T-helper 2 cell treated with Interferon-gamma antibody and Interleukin-4, amounts not matched to agents 5 μg/mL and 100 μg/mL, for 36 hours (primary cell): ENCODE measurements around the gene HNRNPL.
"Not testable (repeated sequence)": the region's sequence is repeated elsewhere in the genome, so short reads cannot be mapped to it uniquely, and the experiment has no call there.

ENCODE experiments used
- DNase-seq: peaks from one replicate; pipeline ENCODE4 v3.0.0; 2021; ENCODE audit warnings: low spot score
- H3K27ac Mint-ChIP-seq: one replicate; pipeline ENCODE4 v1.8.0; 2021; ENCODE audit warnings: mild to moderate bottlenecking, mixed read lengths
- H3K27me3 Mint-ChIP-seq: one replicate; pipeline ENCODE4 v1.8.0; 2021; ENCODE audit warnings: low read depth, mixed read lengths
- H3K36me3 Mint-ChIP-seq: one replicate; pipeline ENCODE4 v1.8.0; 2021; ENCODE audit warnings: low read depth, mixed read lengths
- H3K4me1 Mint-ChIP-seq: one replicate; pipeline ENCODE4 v1.8.0; 2021; ENCODE audit warnings: low read depth, mixed read lengths
- H3K4me3 Mint-ChIP-seq: one replicate; pipeline ENCODE4 v1.8.0; 2022; ENCODE audit warnings: mild to moderate bottlenecking, moderate library complexity, mixed read lengths
- H3K9me3 Mint-ChIP-seq: one replicate; pipeline ENCODE4 v1.8.0; 2021; ENCODE audit warnings: mixed read lengths

The HNRNPL gene

DNA sequence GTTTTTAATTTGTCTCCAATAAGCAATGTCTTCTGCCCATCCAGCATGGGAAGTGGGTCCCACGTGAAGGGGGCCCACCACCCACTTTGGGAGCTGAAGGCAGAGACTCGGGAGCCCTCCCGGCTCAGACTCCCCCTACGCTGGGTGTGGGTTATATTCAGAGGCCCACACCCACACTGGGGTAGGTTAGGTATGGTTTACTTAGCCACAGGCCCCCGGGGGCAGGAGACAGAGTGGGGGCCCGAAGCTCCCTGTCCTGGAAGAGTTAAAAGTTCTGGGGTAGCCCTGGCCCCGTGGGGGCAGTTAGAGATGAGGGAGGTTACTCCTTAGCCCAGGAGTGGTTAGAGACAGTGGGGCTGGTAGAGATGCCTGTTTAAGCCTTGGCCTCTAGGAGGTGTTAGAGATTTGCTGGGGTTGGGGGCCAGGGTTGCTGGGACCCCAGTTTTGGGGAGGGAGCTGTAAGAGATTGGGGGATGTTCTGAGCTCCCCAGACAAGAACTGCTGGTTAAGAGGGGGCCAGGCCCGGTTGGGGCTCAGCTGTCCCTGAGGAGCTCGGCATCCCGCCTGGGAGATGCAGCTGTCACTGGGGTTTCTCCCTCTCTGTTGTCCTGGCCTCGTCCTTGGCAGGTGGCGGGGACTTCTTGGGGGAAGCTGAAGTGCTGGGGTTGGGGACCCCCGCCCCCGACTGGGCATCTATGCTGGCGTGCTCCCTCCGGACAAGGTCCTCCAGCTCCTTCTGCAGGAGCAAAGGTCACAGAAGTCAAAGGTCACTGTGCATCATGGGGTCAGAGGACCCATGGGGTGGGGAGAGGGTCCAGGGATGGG is 29.0 kb upstream of the HNRNPL start:
- peak overlapping the region; percentile 94 for H3K4me3 Mint-ChIP-seq
- no peaks in the 10 kb centered on the region for H3K27me3 Mint-ChIP-seq
- H3K36me3 Mint-ChIP-seq = peaks cover 22% of the 10 kb centered on the region
- no peak for DNase-seq
- peak overlapping the region; percentile 96 for H3K27ac Mint-ChIP-seq
- no peaks in the 10 kb centered on the region for H3K9me3 Mint-ChIP-seq
- H3K4me1 Mint-ChIP-seq = peaks cover 23% of the 10 kb centered on the region

DNA sequence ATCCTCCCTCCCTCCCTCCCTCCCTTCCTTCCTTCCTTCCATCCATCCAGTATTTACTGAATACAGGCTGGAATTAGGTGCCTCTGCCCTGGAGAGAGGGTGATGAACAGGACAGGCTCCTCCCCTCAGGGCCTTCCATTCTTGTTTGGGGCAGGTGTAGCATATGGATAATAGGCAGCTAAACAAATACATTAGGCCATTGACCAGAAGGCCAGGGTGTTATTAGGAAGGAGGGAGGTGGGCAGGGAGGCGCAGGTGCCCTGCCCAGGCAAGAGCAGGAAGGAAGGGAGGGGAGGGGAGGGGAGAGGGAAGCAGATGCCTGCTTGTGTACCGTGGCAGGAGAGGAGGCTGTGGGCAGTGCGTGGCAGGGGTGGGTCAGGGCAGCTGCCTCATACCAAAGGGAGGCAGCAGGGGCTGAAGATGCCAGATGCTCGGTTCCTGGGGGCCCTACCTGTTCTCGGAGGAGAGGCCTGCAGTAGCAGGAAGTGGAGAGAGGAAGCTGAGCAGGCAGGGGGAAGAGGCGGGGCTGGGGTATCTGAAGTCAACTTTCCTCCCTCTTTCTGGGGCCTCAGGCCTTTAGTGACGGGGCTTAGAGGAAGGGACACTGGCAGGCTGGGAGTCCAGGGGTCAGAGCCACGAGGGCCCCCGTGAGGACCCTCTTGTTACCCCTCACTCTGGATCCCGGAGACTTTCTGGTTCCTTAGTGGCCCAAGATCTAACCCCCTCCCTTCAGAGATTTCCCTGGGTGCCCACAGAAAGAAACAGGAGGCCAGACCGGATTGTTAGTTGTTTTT is 28.2 kb upstream of the HNRNPL start, which contains the start of gene RINL:
TSS of gene RINL (minus strand) at position 495 of the 794 bp plus-strand sequence. CDS start 1,533 bp downstream, outside the sequence.
- H3K36me3 Mint-ChIP-seq = peaks cover 22% of the 10 kb centered on the region
- peak within 1 kb of the TSS; percentile 94 for H3K4me3 Mint-ChIP-seq
- H3K9me3 Mint-ChIP-seq = no peaks in the 10 kb centered on the region
- H3K4me1 Mint-ChIP-seq = peaks cover 27% of the 10 kb centered on the region
- H3K27me3 Mint-ChIP-seq = no peaks in the 10 kb centered on the region
- H3K27ac Mint-ChIP-seq = peak within 1 kb of the TSS; percentile 96
- DNase-seq = peak; percentile 58

DNA sequence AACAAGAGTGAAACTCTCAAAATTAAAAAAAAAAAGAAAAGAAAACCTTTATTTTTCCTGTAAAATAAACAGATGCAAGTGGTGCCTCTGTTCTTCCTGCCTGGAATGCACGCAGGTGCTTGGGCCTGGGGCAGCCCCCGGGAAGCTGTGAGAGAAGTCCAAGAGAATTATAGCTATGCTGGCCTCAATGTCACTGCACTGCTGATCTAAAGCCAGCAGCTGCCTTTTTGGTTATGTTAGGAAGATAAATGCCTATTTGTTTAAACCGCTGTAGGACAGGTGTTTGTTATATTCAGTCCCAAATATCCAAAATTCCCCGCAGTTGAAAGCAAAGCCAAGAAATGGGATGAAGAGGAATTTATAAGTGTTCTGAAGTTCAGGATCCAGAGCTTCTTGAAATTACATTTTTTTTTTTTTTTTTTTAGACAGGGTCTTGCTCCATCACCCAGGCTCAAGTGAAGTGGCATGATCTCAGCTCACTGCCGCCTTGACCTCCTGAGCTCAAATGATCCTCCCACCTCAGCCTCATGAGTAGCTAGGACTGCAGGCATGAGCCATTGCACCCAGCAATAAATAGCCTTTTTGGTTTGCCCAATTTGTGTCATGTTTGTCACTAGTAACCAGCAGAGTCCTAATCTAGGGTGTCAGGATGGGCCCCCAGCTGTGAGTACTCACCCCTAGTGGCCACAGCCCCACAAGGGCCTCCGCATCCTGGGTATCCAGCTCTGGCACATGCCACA is 26.0 kb upstream of the HNRNPL start:
- DNase-seq = no peak
- peaks cover 22% of the 10 kb centered on the region for H3K36me3 Mint-ChIP-seq
- H3K27ac Mint-ChIP-seq = peak overlapping the region; percentile 60
- peak overlapping the region; percentile 54 for H3K4me3 Mint-ChIP-seq
- peaks cover 27% of the 10 kb centered on the region for H3K4me1 Mint-ChIP-seq
- no peaks in the 10 kb centered on the region for H3K9me3 Mint-ChIP-seq
- H3K27me3 Mint-ChIP-seq = no peaks in the 10 kb centered on the region

DNA sequence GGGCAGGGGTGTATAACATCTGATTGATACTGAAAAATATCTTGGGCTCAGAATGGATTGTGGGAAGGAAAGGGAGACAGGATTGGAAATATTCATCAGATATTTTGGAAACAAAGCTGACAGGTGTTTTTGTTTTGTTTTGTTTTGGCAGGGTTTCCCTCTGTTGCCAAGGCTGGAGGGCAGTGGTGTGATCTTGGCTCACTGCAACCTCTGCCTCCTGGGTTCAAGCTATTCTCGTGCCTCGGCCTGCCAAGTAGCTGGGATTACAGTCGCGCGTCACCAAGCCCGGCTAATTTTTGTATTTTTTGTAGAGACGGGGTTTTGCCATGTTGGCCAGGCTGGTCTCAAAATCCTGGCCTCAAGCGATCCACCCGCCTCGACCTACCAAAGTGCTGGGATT is 23.6 kb upstream of the HNRNPL start:
- DNase-seq, H3K4me3 Mint-ChIP-seq, H3K27me3 Mint-ChIP-seq, H3K9me3 Mint-ChIP-seq: not testable (repeated sequence)
- Mint-ChIP-seq H3K27ac (peak overlapping the region; percentile 41), H3K36me3 (peaks cover 34% of the 10 kb centered on the region), H3K4me1 (peaks cover 38% of the 10 kb centered on the region)

DNA sequence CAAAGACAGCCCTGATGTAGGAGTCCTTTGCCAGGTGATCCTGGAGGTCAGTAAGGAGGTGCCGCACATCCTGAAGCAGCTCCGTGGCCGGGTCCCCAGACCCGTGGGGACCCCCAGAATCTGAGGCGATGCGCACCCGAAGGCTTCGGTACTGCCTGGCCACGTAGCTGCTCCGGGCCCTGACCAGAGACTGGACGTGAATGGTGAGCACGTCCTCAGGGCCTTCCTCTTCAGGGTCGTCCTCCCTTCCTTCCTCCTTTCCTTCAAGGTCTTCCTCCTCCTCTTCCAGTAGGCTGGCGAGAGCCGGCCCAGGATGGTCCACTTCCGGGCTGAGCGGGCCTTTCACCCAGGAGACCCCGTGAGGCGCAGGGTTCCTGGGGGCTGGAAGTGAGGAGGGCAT is 20.8 kb upstream of the HNRNPL start:
- no peaks in the 10 kb centered on the region for H3K27me3 Mint-ChIP-seq
- no peaks in the 10 kb centered on the region for H3K9me3 Mint-ChIP-seq
- peak overlapping the region; percentile 57 for H3K27ac Mint-ChIP-seq
- DNase-seq = no peak
- H3K36me3 Mint-ChIP-seq = peaks cover 35% of the 10 kb centered on the region
- H3K4me3 Mint-ChIP-seq = peak overlapping the region; percentile 71
- peaks cover 25% of the 10 kb centered on the region for H3K4me1 Mint-ChIP-seq

DNA sequence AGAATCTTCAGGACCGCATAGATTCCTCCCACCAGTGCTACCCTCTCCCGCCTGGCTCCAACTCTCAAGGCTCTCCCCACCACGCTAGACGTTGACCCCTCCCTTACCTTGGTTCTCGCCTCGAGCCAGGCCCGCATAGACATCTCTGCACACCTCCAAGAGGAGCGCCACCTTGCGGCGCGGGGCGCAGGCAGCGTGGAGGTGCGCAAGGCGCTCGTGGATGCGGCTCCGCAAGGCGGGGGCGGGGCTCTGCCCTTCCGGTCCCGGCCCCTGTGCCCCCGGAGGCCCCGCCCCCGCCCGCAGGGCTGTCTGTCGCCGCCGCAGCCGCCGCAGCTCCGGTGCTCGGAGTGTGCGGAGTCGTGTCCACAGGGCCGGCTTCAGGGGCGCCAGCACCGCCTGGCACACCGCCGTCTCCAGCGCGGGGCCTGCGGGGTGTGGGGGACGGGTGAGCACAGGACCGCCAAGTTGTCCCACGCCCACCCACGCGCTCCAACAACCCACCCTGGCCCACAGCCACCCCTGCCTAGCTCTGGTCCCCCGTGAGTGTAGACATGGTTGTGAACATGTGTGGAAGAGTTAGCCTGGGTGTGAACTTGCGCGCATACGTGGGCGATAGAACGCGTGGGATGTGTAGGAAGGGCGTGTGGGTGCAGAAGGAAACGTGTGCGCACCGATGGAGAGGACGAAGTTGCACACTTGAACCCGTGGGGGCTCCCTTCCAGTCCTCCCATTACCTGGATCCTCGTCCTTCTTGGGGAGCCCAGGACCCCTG is 20.2 kb upstream of the HNRNPL start:
- Mint-ChIP-seq H3K36me3 (peaks cover 39% of the 10 kb centered on the region), H3K27me3 (no peaks in the 10 kb centered on the region), H3K27ac (peak overlapping the region; percentile 87), H3K4me1 (peaks cover 31% of the 10 kb centered on the region), H3K4me3 (peak overlapping the region; percentile 85), H3K9me3 (no peaks in the 10 kb centered on the region)
- DNase-seq = peak; percentile 91

DNA sequence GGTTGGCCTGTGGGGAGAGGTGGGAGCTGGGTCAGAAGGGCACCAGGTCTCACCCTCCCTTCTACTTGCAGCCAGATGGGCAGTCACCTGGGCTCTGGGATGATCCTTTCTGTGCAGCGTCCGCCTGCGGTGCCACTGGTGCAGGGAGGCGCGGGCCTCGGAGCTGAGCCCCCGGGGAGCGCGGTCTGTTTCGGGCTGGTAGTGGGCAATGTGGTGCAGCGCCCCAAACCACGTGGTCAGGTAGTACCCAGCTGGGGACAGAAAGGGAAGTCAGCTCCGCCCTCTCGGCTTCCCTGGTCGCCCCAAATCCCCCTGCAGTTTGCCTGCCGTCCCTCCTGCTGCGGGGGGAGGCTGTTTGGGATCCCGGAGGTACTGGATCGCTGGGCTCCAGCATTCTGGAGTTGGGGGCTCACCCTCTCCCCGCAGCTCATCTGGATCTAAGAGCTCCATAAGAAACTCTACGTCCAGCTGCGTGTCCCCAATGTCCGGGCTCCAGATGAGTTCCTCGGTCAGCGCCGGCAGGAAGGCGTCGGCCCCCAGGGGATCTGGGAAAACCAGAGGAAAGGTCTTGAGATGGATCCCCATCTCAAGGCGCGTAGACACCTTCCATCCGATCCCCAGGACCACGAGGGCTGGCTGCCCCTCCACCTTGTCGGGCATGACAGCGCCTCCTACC is 19.5 kb upstream of the HNRNPL start:
- H3K9me3 Mint-ChIP-seq = no peaks in the 10 kb centered on the region
- H3K4me3 Mint-ChIP-seq = peak overlapping the region; percentile 85
- H3K27me3 Mint-ChIP-seq = no peaks in the 10 kb centered on the region
- no peak for DNase-seq
- H3K4me1 Mint-ChIP-seq = peaks cover 38% of the 10 kb centered on the region
- H3K27ac Mint-ChIP-seq = peak overlapping the region; percentile 87
- H3K36me3 Mint-ChIP-seq = peaks cover 42% of the 10 kb centered on the region

DNA sequence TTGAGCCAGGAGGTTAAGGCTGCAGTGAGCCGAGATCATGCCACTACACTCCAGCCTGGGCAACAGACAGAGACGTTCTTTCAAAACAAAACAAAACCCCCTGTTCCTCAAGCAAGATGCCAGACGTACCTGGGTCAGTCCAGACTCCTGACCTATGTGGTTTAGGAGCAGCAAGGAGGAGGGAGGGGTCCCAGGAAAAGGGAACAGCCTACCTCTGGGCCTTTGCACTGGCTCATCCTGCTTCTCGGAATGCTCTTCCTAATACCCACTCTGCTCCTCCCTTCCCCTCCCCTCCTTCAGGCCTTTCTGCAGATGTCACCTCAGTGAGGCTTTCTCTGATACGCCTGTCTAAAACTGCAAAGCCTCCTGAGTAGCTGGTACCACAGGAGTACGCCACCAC is 18.8 kb upstream of the HNRNPL start:
- peak overlapping the region; percentile 63 for H3K27ac Mint-ChIP-seq
- H3K9me3 Mint-ChIP-seq = no peaks in the 10 kb centered on the region
- peaks cover 40% of the 10 kb centered on the region for H3K36me3 Mint-ChIP-seq
- no peak for DNase-seq
- peaks cover 40% of the 10 kb centered on the region for H3K4me1 Mint-ChIP-seq
- H3K27me3 Mint-ChIP-seq = no peaks in the 10 kb centered on the region
- H3K4me3 Mint-ChIP-seq = peak overlapping the region; percentile 85

DNA sequence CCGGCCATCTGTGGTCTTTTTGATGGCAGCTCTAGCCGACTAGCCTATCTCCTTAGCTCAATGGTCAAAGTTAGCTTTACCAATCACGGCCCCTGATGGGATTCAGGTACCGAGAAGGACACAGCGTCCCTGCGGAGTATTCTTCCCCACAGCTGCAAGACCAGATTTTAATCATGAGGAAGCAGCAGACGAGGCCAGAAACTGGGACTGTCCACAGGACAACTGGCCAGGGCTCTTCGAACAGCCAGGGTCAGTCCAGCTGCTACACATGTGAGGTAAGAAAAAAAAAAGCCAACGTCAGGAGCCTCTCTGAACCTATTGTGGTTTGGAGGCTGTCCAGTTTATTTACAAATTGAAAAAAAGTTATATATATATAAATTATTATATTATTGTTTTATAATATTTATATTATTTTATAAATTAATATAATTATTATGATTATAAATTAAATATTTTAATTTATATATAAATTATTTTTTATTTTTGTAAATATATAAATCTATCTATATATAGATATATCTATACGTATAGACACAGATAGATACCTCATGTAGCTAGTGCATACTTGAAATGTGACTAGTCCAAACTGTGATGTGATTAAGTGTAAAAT is 17.5 kb upstream of the HNRNPL start:
- no peak overlapping the region for H3K4me3 Mint-ChIP-seq
- peaks cover 35% of the 10 kb centered on the region for H3K36me3 Mint-ChIP-seq
- peaks cover 42% of the 10 kb centered on the region for H3K4me1 Mint-ChIP-seq
- H3K27ac Mint-ChIP-seq = no peak overlapping the region
- no peaks in the 10 kb centered on the region for H3K27me3 Mint-ChIP-seq
- H3K9me3 Mint-ChIP-seq = no peaks in the 10 kb centered on the region
- no peak for DNase-seq

DNA sequence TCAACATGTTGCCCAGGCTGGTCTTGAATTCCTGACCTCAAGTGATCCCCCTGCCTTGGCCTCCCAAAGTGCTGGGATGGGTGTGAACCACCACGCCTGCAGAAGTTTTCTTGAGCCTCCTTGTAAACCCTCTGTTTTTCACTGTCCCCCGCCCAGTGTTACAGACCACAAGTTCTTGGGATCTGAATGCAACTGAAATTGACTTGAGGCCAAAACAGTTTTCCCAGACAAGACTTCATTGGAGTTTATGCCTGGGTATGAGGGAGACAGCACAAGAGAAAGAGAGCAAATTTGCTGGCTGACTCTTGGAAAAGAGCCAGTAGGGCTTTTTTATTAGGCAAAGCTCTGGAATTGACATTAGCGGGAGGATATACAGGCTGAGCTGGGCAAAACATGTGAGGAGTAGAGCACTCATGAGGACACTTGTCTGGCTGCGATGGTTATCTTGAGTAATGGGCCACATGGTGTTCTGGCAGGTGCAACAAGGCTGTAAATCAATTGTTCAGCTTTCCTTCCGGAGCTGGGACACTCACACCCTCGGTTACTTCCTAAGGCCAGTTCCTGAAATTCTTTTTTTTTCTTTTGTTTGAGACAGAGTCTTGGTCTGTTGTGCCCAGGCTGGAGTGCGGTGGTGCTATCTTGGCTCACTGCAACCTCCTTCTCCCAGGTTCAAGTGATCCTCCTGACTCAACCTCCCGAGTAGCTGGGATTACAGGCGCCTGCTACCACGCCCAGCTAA is 12.7 kb upstream of the HNRNPL start:
- H3K27ac Mint-ChIP-seq = no peak overlapping the region
- no peak for DNase-seq
- H3K27me3 Mint-ChIP-seq = no peaks in the 10 kb centered on the region
- no peak overlapping the region for H3K4me3 Mint-ChIP-seq
- H3K4me1 Mint-ChIP-seq = peaks cover 35% of the 10 kb centered on the region
- H3K36me3 Mint-ChIP-seq = peaks cover 14% of the 10 kb centered on the region
- H3K9me3 Mint-ChIP-seq = no peaks in the 10 kb centered on the region

DNA sequence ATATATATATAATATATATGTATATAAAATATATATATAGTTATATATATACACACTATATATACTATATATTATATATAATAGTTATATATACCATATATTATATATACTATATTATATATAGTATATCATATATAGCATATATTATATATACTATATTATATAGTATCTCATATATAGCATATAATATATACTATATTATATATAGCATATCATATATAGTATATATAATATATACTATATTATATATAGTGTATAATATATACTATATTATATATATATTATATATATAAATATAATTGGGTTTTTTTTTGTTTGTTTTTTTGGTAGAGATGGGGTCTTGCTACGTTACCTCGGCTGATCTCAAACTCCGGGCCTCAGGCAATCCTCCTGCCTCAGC is 11.6 kb upstream of the HNRNPL start:
- Mint-ChIP-seq H3K27me3 (no peaks in the 10 kb centered on the region), H3K4me3 (no peak overlapping the region), H3K27ac (no peak overlapping the region), H3K4me1 (peaks cover 42% of the 10 kb centered on the region), H3K36me3 (peaks cover 11% of the 10 kb centered on the region), H3K9me3 (peaks cover 4% of the 10 kb centered on the region)
- no peak for DNase-seq

DNA sequence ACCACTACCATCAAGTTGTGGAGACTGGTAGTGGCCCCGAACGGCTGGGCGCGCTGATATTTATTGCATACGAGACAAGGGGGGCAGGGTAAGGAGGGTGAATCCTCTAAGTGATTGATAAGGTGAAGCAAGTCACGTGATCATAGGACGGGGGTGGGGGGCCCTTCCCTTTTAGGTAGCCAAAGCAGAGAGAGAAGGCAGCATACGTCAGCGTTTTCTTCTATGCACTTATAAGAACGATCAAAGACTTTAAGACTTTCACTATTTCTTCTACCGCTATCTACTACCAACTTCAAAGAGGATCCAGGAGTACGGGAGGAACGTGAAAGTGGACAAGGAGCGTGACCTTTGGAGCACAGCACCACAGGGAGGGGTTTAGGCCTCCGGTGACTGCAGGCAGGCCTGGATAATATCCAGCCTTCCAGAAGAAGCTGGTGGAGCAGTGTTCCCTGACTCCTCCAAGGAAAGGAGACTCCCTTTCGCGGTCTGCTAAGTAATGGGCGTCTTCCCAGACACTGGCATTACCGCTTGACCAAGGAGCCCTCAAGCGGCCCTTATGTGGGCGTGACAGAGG is 9.9 kb upstream of the HNRNPL start:
- not testable (repeated sequence) for H3K9me3 Mint-ChIP-seq, H3K27ac Mint-ChIP-seq, H3K36me3 Mint-ChIP-seq, H3K4me3 Mint-ChIP-seq, DNase-seq, H3K27me3 Mint-ChIP-seq
- peaks cover 28% of the 10 kb centered on the region for H3K4me1 Mint-ChIP-seq
